Measurements from ENCODE around the gene STAG3.

STAG3 gene

DNA sequence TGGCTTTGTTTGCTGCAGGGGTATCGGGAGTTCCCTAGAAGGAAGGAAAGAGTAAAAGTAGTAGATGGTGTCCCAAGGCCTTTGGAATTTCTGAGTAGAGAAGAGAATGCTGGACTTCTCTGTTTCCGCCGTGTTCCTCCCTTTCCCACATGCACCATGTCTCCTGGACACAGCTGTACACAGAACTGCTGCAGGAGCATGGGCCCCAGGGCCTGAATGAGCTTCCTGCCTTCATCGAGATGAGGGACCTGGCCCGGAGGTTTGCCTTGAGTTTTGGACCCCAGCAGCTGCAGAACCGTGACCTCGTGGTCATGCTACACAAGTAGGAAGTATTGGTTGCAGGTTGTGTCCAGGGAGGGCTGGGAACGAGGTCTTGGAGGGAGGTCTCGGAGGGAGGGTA is 26.7 kb downstream of the STAG3 start:
- TF ChIP-seq, protein P1, sequence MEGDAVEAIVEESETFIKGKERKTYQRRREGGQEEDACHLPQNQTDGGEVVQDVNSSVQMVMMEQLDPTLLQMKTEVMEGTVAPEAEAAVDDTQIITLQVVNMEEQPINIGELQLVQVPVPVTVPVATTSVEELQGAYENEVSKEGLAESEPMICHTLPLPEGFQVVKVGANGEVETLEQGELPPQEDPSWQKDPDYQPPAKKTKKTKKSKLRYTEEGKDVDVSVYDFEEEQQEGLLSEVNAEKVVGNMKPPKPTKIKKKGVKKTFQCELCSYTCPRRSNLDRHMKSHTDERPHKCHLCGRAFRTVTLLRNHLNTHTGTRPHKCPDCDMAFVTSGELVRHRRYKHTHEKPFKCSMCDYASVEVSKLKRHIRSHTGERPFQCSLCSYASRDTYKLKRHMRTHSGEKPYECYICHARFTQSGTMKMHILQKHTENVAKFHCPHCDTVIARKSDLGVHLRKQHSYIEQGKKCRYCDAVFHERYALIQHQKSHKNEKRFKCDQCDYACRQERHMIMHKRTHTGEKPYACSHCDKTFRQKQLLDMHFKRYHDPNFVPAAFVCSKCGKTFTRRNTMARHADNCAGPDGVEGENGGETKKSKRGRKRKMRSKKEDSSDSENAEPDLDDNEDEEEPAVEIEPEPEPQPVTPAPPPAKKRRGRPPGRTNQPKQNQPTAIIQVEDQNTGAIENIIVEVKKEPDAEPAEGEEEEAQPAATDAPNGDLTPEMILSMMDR (IDR thresholded peaks at IDR 0.05): no peak
- Histone ChIP-seq H3K27ac (no peak overlapping the region), H3K27me3 (peaks cover 0 to under 1% of the 10 kb centered on the region in 2 donors), H3K36me3 (no peaks in the 10 kb centered on the region), H3K9me3 (no peaks in the 10 kb centered on the region), H3K4me3 (no peak overlapping the region), H3K4me1 (no peaks in the 10 kb centered on the region)
- intact Hi-C loops (cut with DNase I; ENCODE audit: low total_unique reads): no loop called here
- DNase-seq: no peak

DNA sequence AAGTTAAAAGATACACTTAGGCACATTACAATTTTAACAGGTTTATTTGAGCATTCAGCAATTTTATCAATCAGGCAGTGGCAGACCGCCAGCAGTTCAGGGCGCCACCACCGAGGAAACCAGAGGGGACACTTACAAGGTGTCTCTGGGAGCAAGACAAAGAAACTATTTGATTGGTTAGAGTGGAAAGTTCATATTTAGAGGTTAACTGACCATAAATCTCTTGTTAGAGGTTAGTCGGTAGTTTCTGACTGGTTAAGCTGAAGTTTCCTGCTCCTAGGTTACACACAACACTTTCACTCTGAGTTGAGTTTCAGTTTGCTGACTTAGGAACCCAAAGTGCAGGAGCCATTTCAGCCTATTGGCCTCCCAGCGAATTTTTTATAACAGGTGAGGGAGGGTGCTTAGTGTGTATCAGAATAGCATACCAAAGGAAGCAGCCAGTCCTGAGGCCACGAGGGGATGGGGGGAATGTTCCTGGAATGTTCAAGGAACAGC is 31.2 kb downstream of the STAG3 start:
- no peaks in the 10 kb centered on the region for H3K4me1 ChIP-seq
- no peaks in the 10 kb centered on the region for H3K9me3 ChIP-seq
- no peak for DNase-seq
- no peak overlapping the region for H3K4me3 ChIP-seq
- H3K36me3 ChIP-seq: no peaks in the 10 kb centered on the region
- H3K27me3 ChIP-seq: peaks cover 0 to 16% of the 10 kb centered on the region in 2 donors
- TF ChIP-seq, protein P1 (IDR thresholded peaks at IDR 0.05): no peak
- H3K27ac ChIP-seq: no peak overlapping the region
- intact Hi-C loops (cut with DNase I; ENCODE audit: low total_unique reads): no loop called here

DNA sequence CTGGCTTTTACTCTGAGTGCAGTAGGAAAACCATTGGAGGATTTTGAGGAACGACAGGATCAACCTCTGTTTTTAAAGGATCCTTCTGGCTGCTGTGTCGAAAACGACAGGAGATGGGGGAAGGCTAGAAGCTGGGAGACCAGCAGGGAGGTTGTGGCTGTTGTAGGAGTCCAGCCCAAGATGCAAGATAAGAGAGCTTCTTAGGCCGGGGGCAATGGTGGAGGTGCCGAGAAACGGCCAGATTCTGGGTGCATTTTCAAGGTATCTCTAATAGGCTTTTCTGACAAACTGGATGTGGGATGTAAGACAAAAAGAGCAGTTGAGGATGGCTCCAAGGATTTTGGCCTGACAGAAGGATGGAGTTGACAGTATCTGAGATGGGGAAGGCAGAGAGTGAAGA is 31.8 kb downstream of the STAG3 start:
- Histone ChIP-seq H3K9me3 (no peaks in the 10 kb centered on the region), H3K4me3 (no peak overlapping the region), H3K27me3 (peaks cover 0 to 16% of the 10 kb centered on the region in 2 donors), H3K4me1 (no peaks in the 10 kb centered on the region), H3K27ac (no peak overlapping the region), H3K36me3 (no peaks in the 10 kb centered on the region)
- no peak for DNase-seq
- intact Hi-C loops (cut with DNase I; ENCODE audit: low total_unique reads): no loop called here
- TF ChIP-seq, protein P1 (IDR thresholded peaks at IDR 0.05): no peak

DNA sequence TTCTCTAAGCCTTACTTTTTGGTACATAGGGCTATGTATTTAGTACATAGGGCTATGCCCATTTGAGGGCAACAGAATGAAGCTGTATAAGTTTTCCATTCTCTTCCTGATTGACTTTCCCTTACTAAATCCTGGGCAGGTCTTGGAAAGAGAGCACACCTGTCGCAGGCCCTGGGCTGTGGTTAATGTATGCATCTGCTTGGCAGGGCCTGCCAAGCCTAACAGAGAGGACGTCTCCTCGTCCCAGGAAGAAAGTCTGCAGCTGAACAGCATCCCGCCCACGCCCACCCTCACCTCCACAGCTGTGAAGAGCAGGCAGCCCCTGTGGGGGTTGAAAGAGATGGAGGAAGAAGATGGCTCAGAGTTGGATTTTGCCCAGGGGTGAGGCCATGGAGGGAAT is 33.1 kb downstream of the STAG3 start:
- Histone ChIP-seq H3K4me1 (no peaks in the 10 kb centered on the region), H3K4me3 (no peak overlapping the region), H3K27ac (no peak overlapping the region), H3K27me3 (peaks cover 0 to 16% of the 10 kb centered on the region in 2 donors), H3K9me3 (no peaks in the 10 kb centered on the region), H3K36me3 (no peaks in the 10 kb centered on the region)
- no peak for DNase-seq
- intact Hi-C loops (cut with DNase I; ENCODE audit: low total_unique reads): no loop called here
- TF ChIP-seq, protein P1 (IDR thresholded peaks at IDR 0.05): no peak

DNA sequence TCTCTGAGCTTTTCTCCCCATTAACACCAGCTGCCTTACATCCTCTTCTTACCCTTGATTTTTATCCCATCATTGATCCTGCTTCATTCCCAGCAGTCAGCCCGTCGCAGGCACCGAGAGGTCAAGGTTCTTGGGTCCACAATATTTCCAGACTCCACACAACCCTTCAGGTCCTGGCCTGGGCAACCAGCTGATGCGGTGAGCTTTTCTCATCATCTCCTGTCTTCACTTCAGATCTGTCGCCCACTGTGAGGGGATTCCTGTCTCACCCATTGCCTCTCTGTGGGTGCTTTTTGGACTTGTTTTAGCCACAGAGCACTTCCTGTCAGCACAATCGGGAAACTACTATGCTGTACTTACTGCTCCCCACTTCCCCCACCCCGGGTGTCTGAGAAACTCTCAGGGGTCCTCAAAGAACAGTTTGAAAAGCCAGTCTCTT is 33.6 kb downstream of the STAG3 start:
- H3K27ac ChIP-seq: no peak overlapping the region

More for the DNA sequence above, 33.6 kb downstream of the STAG3 start:
- intact Hi-C loops (cut with DNase I; ENCODE audit: low total_unique reads): no loop called here
- Histone ChIP-seq H3K4me3 (no peak overlapping the region), H3K4me1 (no peaks in the 10 kb centered on the region), H3K9me3 (no peaks in the 10 kb centered on the region), H3K36me3 (no peaks in the 10 kb centered on the region), H3K27me3 (peaks cover 0 to 16% of the 10 kb centered on the region in 2 donors)
- no peak for DNase-seq
- TF ChIP-seq, protein P1 (IDR thresholded peaks at IDR 0.05): no peak

Data from tibial artery (tissue), 4 donors.